ENCODE results near the gene B3GNT9.

Gene B3GNT9

GRCh38 chr16:67109407-67110135 is 41.2 kb downstream of the B3GNT9 start, which contains the start of gene PHAF1:
TSS of gene PHAF1 (plus strand) at chr16:67109941. CDS start at chr16:67110176, 235 bp downstream.
- DNase-seq = peak; percentile 87

- no peak for DNase-seq
Observed at GRCh38 chr16:67108931-67109406, 41.8 kb downstream of the B3GNT9 start.

GRCh38 chr16:67108489-67108888 is 42.3 kb downstream of the B3GNT9 start:
- DNase-seq = no peak

GRCh38 chr16:67105881-67106280 is 44.9 kb downstream of the B3GNT9 start:
- no peak for DNase-seq

GRCh38 chr16:67105246-67105645 is 45.6 kb downstream of the B3GNT9 start:
- DNase-seq = no peak

- no peak for DNase-seq
Observed at GRCh38 chr16:67104845-67105244, 46.0 kb downstream of the B3GNT9 start.

- peak; percentile 32 for DNase-seq
Observed at GRCh38 chr16:67104061-67104460, 46.7 kb downstream of the B3GNT9 start.

- DNase-seq = peak; percentile 91
Observed at GRCh38 chr16:67101311-67102082, 49.3 kb downstream of the B3GNT9 start.

- no peak for DNase-seq
Observed at GRCh38 chr16:67100569-67101310, 50.1 kb downstream of the B3GNT9 start.

GRCh38 chr16:67098599-67098998 is 52.2 kb downstream of the B3GNT9 start:
- DNase-seq = no peak
